B cell (primary cell): Measurements from ENCODE around the gene TUBA4B.

Experiments used
- CTCF ChIP-seq: fragments of 200-600 bp; IDR thresholded peaks from one replicate; pipeline ENCODE4 v1.8.0; 2022; ENCODE audit warnings: antibody characterized with exemption, mild to moderate bottlenecking
- EZH2 ChIP-seq: IDR thresholded peaks from 2 replicates; pipeline ENCODE4 v1.6.1; 2012; ENCODE audit warnings: borderline replicate concordance, low read depth, mild to moderate bottlenecking, moderate library complexity, low read length; ENCODE audit not compliant: insufficient read depth, poor library complexity, severe bottlenecking

GRCh38 chr2:219268294-219268693 is 15.3 kb downstream of the TUBA4B start:
- no peak for TF ChIP-seq CTCF
- TF ChIP-seq EZH2, result no peak
